Stimulated activated CD8-positive, alpha-beta memory T cell treated with anti-CD3 and anti-CD28 coated beads, Interleukin-7, amount 100 ng/mL, for 4 hours (primary cell): ENCODE results near the gene ZNF823.
"Not testable (repeated sequence)": the region's sequence is repeated elsewhere in the genome, so short reads cannot be mapped to it uniquely, and the experiment has no call there.

Experiments used
- DNase-seq, 2 donors: peaks; one replicate each; pipeline ENCODE4 v3.0.0-alpha.2; 2020; ENCODE audit warnings: low read depth in 2 of 2

ZNF823 gene

DNA sequence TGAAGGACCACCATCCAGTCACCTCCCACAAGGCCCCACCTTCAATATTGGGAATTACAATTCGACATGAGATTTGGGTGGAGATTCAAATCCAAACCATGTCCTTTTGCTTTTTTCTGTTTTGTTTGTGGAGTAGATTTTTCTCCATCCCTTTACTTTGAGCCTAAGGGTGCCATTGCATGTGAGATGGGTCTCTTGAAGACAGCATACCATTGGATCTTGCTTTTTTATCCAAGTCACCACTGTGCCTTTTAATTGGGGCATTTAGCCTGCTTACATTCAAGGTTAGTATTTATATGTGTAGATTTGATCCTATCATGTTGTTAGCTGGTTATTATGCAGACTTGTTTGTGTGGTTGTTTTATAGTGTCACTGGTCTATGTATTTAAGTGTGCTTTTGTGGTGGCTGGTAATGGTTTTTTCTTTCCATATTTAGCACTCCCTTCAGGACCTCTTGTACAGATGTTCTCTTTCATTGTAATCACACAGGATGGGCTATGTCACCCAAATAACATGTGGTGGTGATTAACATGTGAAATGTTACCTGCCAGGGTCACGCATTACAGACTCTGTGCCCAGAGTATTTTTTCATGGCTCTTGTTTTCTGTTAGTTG lies 58.0 kb downstream of the ZNF823 start:
- DNase-seq: no peak

DNA sequence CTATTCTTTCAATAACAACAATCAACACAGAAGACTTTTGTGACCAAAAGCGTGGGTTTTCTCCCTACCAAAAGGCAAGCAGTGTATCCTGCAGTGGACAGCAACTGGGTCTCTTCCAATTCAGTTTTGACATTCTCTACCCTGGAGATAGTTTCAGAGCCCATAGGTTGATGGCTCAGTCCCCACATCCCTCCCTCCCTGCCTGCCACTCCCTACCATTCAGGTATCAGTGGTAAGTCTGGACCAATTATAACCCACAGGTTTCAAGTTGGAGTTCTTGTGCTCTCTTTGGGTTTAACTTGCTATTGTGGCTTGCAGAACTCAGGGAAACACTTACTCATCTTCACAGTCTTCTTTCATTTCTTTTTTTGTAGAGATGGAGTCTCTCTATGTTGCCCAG lies 60.2 kb downstream of the ZNF823 start:
- DNase-seq: no peak

DNA sequence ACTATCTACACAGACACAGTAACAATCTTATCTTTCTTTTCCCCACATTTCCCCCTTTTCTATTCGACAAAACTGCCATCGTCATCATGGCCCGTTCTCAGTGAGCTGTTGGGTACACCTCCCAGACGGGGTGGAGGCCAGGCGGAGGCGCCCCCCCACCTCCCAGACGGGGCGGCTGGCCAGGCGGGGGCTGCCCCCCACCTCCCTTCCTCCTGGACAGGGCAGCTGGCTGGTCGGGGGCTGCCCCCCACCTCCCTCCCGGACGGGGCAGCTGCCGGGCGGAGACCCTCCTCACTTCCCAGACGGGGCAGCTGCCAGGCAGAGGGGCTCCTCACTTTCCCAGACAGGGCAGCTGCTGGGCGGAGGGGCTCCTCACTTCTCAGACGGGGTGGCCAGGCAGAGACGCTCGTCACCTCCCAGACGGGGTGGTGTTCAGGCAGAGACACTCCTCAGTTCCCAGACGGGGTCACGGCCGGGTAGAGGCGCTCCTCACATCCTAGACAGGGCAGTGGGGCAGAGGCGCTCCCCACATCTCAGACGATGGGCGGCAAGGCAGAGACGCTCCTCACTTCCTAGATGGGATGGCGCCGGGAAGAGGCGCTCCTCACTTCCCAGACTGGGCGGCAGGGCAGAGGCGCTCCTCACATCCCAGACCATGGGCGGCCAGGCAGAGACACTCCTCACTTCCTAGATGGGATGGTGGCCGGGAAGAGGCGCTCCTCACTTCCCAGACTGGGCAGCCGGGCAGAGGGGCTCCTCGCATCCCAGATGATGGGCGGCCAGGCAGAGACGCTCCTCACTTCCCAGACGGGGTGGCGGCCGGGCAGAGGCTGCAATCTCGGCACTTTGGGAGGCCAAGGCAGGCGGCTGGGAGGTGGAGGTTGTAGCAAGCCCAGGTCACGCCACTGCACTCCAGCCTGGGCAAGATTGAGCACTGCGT lies 61.8 kb downstream of the ZNF823 start:
- not testable (repeated sequence) for DNase-seq

DNA sequence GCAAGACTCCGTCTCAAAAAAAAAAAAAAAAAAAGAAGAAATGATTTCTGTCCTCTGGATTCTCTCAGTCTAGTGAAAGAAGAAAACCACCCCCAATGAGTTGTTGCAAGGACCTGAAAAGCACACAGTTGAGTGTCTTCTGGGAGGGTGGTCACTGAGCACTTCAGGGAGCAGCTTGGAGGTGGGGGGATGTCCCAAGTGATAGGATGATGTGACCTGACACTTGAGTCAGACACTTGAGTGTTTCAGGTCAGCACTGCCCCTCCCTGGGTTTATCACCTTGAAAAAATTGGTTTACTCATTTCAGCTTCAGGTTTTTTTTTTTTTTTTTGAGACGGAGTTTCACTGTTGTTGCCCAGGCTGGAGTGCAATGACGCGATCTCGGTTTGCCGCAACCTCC lies 63.2 kb downstream of the ZNF823 start:
- DNase-seq: no peak

DNA sequence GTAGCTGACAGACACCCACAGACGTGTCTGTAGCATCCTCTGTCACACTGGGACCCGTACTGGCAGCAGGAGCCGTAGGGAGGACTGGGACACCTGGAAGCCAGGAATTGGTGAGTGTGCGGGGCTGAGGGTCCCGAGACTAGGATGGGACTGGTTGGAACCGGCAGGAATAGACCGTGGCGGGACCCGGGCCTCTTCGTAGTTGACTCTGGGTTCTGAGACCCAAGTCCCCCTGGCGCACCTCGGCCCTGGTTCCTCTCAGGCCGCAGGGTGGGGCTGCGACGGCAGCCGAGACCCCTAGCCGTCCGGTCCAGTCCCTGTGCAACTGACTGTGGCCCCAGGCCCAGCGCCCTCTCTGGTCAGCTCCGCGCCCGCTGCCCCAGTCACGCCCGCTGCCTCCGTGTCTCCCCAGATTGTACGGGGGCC lies 64.7 kb downstream of the ZNF823 start:
- no peak for DNase-seq

DNA sequence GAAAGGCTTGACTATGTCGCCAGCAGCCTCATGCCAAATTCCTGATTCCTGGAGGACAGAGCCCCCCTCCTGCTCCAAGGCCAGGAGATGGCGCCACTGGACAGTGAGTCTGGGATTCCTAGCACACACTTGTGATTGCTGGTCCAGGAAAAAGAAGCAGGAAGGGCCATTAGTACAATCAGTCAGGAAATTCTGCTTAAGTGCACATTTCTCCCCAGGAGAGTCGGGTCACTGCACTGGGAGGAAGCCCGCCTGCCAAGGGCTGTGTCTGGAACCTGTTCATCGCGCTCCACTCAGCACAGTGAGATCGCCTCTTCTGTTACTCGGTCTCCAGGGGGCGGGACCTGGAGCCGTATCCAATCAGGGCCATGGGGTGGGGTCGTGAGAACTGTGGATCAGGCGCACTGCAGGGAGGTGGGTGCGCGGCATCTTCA lies 65.1 kb downstream of the ZNF823 start:
- no peak for DNase-seq
